ENCODE data around the gene CENPP. TPM values are rescaled to one million over a fixed set of nuclear protein-coding genes. Genes with fewer than 3 reads are reported as not detected.

CENPP gene
- total RNA-seq, 1 donor from 2014 or later = 5.7 TPM

- no peak for DNase-seq
- TF ChIP-seq, protein P1, sequence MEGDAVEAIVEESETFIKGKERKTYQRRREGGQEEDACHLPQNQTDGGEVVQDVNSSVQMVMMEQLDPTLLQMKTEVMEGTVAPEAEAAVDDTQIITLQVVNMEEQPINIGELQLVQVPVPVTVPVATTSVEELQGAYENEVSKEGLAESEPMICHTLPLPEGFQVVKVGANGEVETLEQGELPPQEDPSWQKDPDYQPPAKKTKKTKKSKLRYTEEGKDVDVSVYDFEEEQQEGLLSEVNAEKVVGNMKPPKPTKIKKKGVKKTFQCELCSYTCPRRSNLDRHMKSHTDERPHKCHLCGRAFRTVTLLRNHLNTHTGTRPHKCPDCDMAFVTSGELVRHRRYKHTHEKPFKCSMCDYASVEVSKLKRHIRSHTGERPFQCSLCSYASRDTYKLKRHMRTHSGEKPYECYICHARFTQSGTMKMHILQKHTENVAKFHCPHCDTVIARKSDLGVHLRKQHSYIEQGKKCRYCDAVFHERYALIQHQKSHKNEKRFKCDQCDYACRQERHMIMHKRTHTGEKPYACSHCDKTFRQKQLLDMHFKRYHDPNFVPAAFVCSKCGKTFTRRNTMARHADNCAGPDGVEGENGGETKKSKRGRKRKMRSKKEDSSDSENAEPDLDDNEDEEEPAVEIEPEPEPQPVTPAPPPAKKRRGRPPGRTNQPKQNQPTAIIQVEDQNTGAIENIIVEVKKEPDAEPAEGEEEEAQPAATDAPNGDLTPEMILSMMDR (IDR thresholded peaks at IDR 0.05; ENCODE audit: partially characterized antibody, unreplicated experiment) = no peak
- H3K27ac Mint-ChIP-seq (ENCODE audit: unreplicated experiment) = peak overlapping the region; percentile 64
- H3K27me3 Mint-ChIP-seq (ENCODE audit: unreplicated experiment) = peaks cover 5% of the 10 kb centered on the region
- H3K36me3 Mint-ChIP-seq (ENCODE audit: unreplicated experiment) = peaks cover 13% of the 10 kb centered on the region
- H3K9me3 Mint-ChIP-seq (ENCODE audit: unreplicated experiment) = no peaks in the 10 kb centered on the region
- H3K4me3 Mint-ChIP-seq (ENCODE audit: unreplicated experiment) = no peak overlapping the region
- peaks cover 8% of the 10 kb centered on the region for H3K4me1 Mint-ChIP-seq (ENCODE audit: low read depth, unreplicated experiment)
These were observed 283.2 kb downstream of the CENPP start for GRCh38 chr9:92608909-92609445.

DNA sequence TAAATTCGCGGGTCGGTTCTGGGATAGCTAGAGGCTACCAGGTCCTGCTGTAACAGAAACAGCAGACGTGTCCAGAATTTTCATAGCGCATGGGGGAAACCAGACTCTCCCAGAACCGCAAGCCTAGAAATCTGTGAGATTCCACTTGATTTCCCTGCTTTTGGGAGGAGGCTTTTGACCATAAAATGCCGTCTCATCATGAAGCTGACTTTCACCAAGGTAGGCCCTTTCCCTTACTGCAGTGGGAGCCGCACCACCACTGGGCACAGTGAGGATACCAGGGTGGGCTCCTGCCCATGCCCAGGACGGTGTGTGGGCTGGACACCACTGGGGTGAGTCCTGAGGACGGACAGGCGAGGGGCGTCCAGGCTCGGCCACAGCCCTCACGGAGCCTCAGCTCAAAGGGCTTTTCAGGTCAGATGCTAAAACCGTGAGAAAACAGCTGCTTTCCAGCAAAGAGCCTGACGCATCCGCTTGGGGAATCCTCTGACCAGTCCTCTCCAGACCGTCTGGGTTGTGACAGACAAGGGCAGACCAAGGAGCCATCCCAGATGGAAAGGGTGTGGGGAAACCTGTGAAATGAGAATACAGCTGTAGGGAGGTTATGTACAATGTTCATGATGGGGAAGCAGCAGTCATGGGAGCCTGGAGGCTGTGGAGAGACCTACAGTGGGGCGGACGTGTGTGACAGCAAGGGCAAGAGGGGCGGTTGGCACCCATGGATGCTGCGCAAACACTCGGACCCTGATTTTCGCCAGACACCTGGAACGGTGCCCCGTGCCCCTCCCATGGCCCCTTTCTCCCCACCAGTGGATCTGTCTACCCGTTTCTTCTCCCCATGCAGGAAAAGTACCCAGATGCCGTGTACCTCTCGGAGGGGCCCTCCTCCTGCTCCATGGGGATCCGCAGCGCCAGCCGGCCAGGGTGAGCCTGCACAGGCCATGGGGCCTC is 285.0 kb downstream of the CENPP start:
- H3K4me3 Mint-ChIP-seq (ENCODE audit: unreplicated experiment) = no peak overlapping the region
- peaks cover 4% of the 10 kb centered on the region for H3K36me3 Mint-ChIP-seq (ENCODE audit: unreplicated experiment)
- peaks cover 8% of the 10 kb centered on the region for H3K4me1 Mint-ChIP-seq (ENCODE audit: low read depth, unreplicated experiment)
- no peak overlapping the region for H3K27ac Mint-ChIP-seq (ENCODE audit: unreplicated experiment)
- DNase-seq = no peak
- no peaks in the 10 kb centered on the region for H3K9me3 Mint-ChIP-seq (ENCODE audit: unreplicated experiment)
- TF ChIP-seq, protein P1 (IDR thresholded peaks at IDR 0.05; ENCODE audit: partially characterized antibody, unreplicated experiment) = no peak
- H3K27me3 Mint-ChIP-seq (ENCODE audit: unreplicated experiment) = peaks cover 5% of the 10 kb centered on the region

DNA sequence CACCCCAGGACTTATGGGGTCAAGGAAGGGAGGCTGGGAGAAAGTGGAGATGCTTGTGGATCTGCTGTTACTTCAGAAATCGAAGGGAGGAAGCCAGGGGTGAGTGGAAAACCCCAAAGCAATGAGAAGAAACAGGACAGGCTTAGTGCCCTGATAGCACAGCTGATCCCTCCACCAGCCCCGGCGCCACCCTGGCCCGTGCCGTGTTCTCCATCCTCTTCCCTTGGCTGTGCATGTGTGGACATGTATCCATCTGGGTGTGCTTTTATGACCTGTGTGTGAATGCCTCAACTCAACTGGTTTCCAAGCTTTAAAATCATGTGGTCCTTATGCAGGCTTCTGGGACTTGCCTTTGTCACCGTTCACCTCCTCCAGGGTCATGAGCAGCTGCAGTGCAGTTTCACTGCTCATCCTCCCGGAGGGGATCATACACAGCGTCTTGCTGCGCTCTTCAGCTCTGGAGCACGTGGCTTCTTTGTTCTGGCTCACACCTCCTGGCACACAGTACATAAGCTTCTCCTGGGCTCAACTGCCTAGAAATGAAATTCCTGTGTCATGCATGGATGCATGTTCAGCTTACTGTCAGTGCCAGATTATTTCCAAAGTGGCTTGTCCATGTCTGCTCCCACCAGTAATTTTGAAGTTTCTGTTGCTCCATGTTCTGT is 286.0 kb downstream of the CENPP start:
- no peaks in the 10 kb centered on the region for H3K9me3 Mint-ChIP-seq (ENCODE audit: unreplicated experiment)
- H3K27me3 Mint-ChIP-seq (ENCODE audit: unreplicated experiment) = peaks cover 7% of the 10 kb centered on the region
- H3K27ac Mint-ChIP-seq (ENCODE audit: unreplicated experiment) = peak overlapping the region; percentile 79
- DNase-seq = no peak
- H3K4me3 Mint-ChIP-seq (ENCODE audit: unreplicated experiment) = no peak overlapping the region
- H3K4me1 Mint-ChIP-seq (ENCODE audit: low read depth, unreplicated experiment) = peaks cover 8% of the 10 kb centered on the region
- peaks cover 4% of the 10 kb centered on the region for H3K36me3 Mint-ChIP-seq (ENCODE audit: unreplicated experiment)
- TF ChIP-seq, protein P1 (IDR thresholded peaks at IDR 0.05; ENCODE audit: partially characterized antibody, unreplicated experiment) = no peak

- Mint-ChIP-seq H3K4me1 (ENCODE audit: low read depth, unreplicated experiment) (peaks cover 8% of the 10 kb centered on the region), H3K27ac (ENCODE audit: unreplicated experiment) (peak overlapping the region; percentile 79), H3K9me3 (ENCODE audit: unreplicated experiment) (no peaks in the 10 kb centered on the region), H3K27me3 (ENCODE audit: unreplicated experiment) (peaks cover 7% of the 10 kb centered on the region), H3K36me3 (ENCODE audit: unreplicated experiment) (peaks cover 4% of the 10 kb centered on the region), H3K4me3 (ENCODE audit: unreplicated experiment) (no peak overlapping the region)
- TF ChIP-seq, protein P1 (IDR thresholded peaks at IDR 0.05; ENCODE audit: partially characterized antibody, unreplicated experiment) = no peak
- no peak for DNase-seq
These were observed 286.5 kb downstream of the CENPP start for GRCh38 chr9:92612292-92612691.
